Endothelial cell of umbilical vein (primary cell): ENCODE measurements around the gene CNTNAP2. TPM values are rescaled to one million over a fixed set of nuclear protein-coding genes. Genes with fewer than 3 reads are reported as not detected.

ENCODE experiments used
- BruUV-seq: library from RNA; stranded (reverse); fragments of 400-500 nt; replicated peaks from 2 replicates; lab custom pipeline; 2021; lab: Mats Ljungman, UMichigan
- CTCF ChIA-PET: fragments of 300-600, 350-600 bp; sonication (Branson Sonifier 250); formaldehyde crosslinking; loops from one replicate; lab custom pipeline; 2021; ENCODE audit warnings: antibody characterized with exemption, inconsistent platforms; lab: Charles Lee
- POLR2A ChIA-PET: fragments of 300-600, 350-600 bp; sonication (Branson Sonifier 250); formaldehyde crosslinking; loops from one replicate; lab custom pipeline; 2021; ENCODE audit warnings: antibody characterized with exemption, inconsistent platforms; lab: Charles Lee
- DNase-seq: peaks from one replicate; pipeline ENCODE4 v3.0.0-alpha.2; 2011; ENCODE audit warnings: low read depth, low spot score
- FAIRE-seq: peaks from 2 replicates; lab custom pipeline; 2011; peaks lifted over from hg19 to GRCh38; lab: Jason Lieb, UNC
- H2AFZ ChIP-seq: 2 replicates; pipeline ENCODE4 v1.6.0; 2012; ENCODE audit warnings: low read depth, low read length, control low read depth, inconsistent platforms
- H3K27ac ChIP-seq: 2 replicates; pipeline ENCODE4 v1.5.1; 2011; ENCODE audit warnings: low read depth, mild to moderate bottlenecking, control low read depth, low read length, moderate library complexity; ENCODE audit not compliant: insufficient read depth
- H3K27me3 ChIP-seq, 2 experiments: 2 replicates each; pipeline versions ENCODE4 v1.6.0 to v1.6.1; 2011; ENCODE audit warnings: low read length in 2 of 2, mixed read lengths in 1 of 2; ENCODE audit not compliant: control insufficient read depth in 2 of 2, insufficient read depth in 2 of 2
- H3K36me3 ChIP-seq, 2 experiments: 2 replicates in 1 of 2; 3 replicates in 1 of 2; pipeline ENCODE4 v1.5.1; 2011; ENCODE audit warnings: low read length in 2 of 2, mild to moderate bottlenecking in 1 of 2, moderate library complexity in 1 of 2; ENCODE audit not compliant: control insufficient read depth in 2 of 2, insufficient read depth in 2 of 2; ENCODE audit errors: extremely low read depth in 1 of 2
- H3K4me1 ChIP-seq: 3 replicates; pipeline ENCODE4 v1.5.1; 2011; ENCODE audit warnings: mild to moderate bottlenecking, low read length; ENCODE audit not compliant: control insufficient read depth, insufficient read depth; ENCODE audit errors: extremely low read depth
- H3K4me2 ChIP-seq: 2 replicates; pipeline ENCODE4 v1.6.1; 2011; ENCODE audit warnings: low read length, control low read depth, mixed read lengths; ENCODE audit not compliant: insufficient read depth
- H3K4me3 ChIP-seq, 3 experiments: fragments of 200-600 bp in 1 of 3; sonication (generic), shearing (Covaris generic) in 1 of 3; replicated peaks in 1 of 3; 2 replicates each; pipeline ENCODE4 v1.5.1; 2011 to 2016; ENCODE audit warnings: control low read depth in 3 of 3, low read length in 3 of 3, mild to moderate bottlenecking in 2 of 3, inconsistent platforms in 1 of 3, low read depth in 1 of 3, moderate library complexity in 1 of 3; ENCODE audit not compliant: insufficient read depth in 1 of 3
- H3K79me2 ChIP-seq: 2 replicates; pipeline ENCODE4 v1.6.0; 2012; ENCODE audit warnings: low read length, inconsistent platforms; ENCODE audit not compliant: control insufficient read depth, insufficient read depth
- H3K9ac ChIP-seq: replicated peaks from 2 replicates; pipeline ENCODE3; 2011; ENCODE audit warnings: low read length, control low read depth; ENCODE audit not compliant: insufficient read depth; ENCODE audit errors: extremely low read depth
- H3K9me1 ChIP-seq: replicated peaks from 3 replicates; pipeline ENCODE4 v1.6.0; 2011; ENCODE audit warnings: mild to moderate bottlenecking, low read length; ENCODE audit not compliant: control insufficient read depth, insufficient read depth; ENCODE audit errors: extremely low read depth
- H3K9me3 ChIP-seq: replicated peaks from 2 replicates; pipeline ENCODE4 v1.5.1; 2012; ENCODE audit warnings: low read length, inconsistent platforms; ENCODE audit not compliant: control insufficient read depth, insufficient read depth
- H4K20me1 ChIP-seq: replicated peaks from 2 replicates; pipeline ENCODE3; 2011; ENCODE audit warnings: mild to moderate bottlenecking, low read length; ENCODE audit not compliant: control insufficient read depth, insufficient read depth; ENCODE audit errors: extremely low read depth
- EZH2 ChIP-seq: IDR thresholded peaks from 2 replicates; pipeline ENCODE4 v1.6.1; 2012; ENCODE audit warnings: borderline replicate concordance, low read depth, mild to moderate bottlenecking, moderate library complexity, low read length, inconsistent platforms; ENCODE audit not compliant: severe bottlenecking
- FOS ChIP-seq: IDR thresholded peaks from 2 replicates; pipeline ENCODE4 v1.6.1; 2011; ENCODE audit warnings: mild to moderate bottlenecking, low read length, moderate library complexity, borderline replicate concordance; ENCODE audit not compliant: insufficient read depth
- GATA2 ChIP-seq: IDR thresholded peaks from 2 replicates; pipeline ENCODE4 v1.7.0; 2011; ENCODE audit warnings: low read depth, mild to moderate bottlenecking, moderate library complexity, mixed read lengths, low read length; ENCODE audit not compliant: insufficient read length, insufficient read depth
- JUN ChIP-seq: IDR thresholded peaks from 2 replicates; pipeline ENCODE4 v1.6.1; 2011; ENCODE audit warnings: borderline replicate concordance, low read depth; ENCODE audit not compliant: insufficient read length, insufficient read depth
- MYC ChIP-seq: IDR thresholded peaks from one replicate; pipeline ENCODE4 v1.6.1; 2011; ENCODE audit warnings: mild to moderate bottlenecking, low read depth, low read length
- POLR2A ChIP-seq: IDR thresholded peaks from 2 replicates; pipeline ENCODE4 v1.6.1; 2012; ENCODE audit warnings: low read depth, mild to moderate bottlenecking, control low read depth, low read length
- POLR2AphosphoS5 ChIP-seq: IDR thresholded peaks from 2 replicates; pipeline ENCODE4 v1.6.1; 2012; ENCODE audit warnings: low read depth, mild to moderate bottlenecking, control low read depth, low read length, moderate library complexity; ENCODE audit not compliant: insufficient read depth
- dilution Hi-C: fragments of 300-500 bp; cut with MboI; formaldehyde crosslinking; loops from one replicate; pipeline ENCODE4 v1.15.0; 2019; ENCODE audit warnings: low sequenced_read_pairs; ENCODE audit not compliant: extremely low pct_ligation_motif_present
- intact Hi-C: fragments of 100-400 bp; cut with micrococcal nuclease; formaldehyde crosslinking; loops from one replicate; pipeline ENCODE4 v1.10.0; 2022
- polyA plus RNA-seq, 4 experiments: library from polyadenylated mRNA; depleted of rRNA in 3 of 4; stranded (reverse) in 3 of 4; unstranded in 1 of 4; fragments of >200 nt; gene quantifications; 2 replicates each; pipeline versions ENCODE4 v1.2.1 to v1.2.3, GENCODE V29; 2011 to 2012; ENCODE audit warnings: missing spikeins in 1 of 4
- total RNA-seq: library from RNA; stranded (reverse); gene quantifications from 2 replicates; pipeline ENCODE4 v1.2.3, GENCODE V29; 2021
- TF ChIP-seq, protein P1 (sequence below), 2 donors: IDR thresholded peaks; 1 replicate in 1 of 2; 2 replicates in 1 of 2; pipeline ENCODE4 v1.5.1; 2011; ENCODE audit warnings: low read length in 2 of 2, mild to moderate bottlenecking in 2 of 2, moderate library complexity in 2 of 2, control low read depth in 1 of 2, inconsistent platforms in 1 of 2, low read depth in 1 of 2; ENCODE audit not compliant: insufficient read depth in 1 of 2; ENCODE audit errors: extremely low read depth in 1 of 2
- TF ChIP-seq, protein P2 (sequence below): IDR thresholded peaks from 2 replicates; pipeline ENCODE4 v1.6.1; 2011; ENCODE audit not compliant: insufficient read depth, insufficient read length

CNTNAP2 gene
- total and polyA plus RNA-seq, 2 donors (not counting 3 experiments of a cell fraction or from before 2014, with no cell fraction given), result not detected

DNA sequence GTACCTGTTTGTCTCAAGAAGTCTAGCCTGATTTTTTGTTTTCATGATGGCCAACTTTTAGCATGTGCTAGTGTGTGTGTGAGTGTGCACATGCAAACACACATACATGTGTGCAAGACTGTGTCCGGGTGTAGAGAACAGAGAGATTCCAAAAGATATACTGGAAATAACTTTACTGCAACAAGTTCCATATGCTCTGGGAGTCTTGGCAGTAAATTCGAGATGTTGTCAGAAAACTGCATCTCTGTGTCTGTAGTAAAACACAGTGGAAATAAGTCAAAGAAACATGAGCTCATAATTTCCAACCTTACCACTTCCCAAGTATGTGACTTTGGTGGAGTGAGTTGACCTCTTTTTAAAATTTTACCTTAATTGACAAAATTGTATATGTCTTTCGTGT is 1523.2 kb downstream of the CNTNAP2 start:
- Histone ChIP-seq H3K9ac (no peak overlapping the region), H3K79me2 (no peaks in the 10 kb centered on the region), H3K36me3 (no peaks in the 10 kb centered on the region), H3K4me3 (no peak overlapping the region), H3K4me2 (no peak overlapping the region), H3K9me3 (peaks cover 2% of the 10 kb centered on the region), H4K20me1 (no peaks in the 10 kb centered on the region), H3K4me1 (no peaks in the 10 kb centered on the region), H3K27me3 (no peaks in the 10 kb centered on the region), H3K9me1 (no peaks in the 10 kb centered on the region), H2AFZ (no peak overlapping the region), H3K27ac (no peak overlapping the region)
- intact Hi-C loops, result no loop called here
- ChIA-PET CTCF (no interaction called here), POLR2A (no interaction called here)
- FAIRE-seq, result no peak
- no TSS peak for BruUV-seq
- no peak for TF ChIP-seq POLR2A
- no peak for TF ChIP-seq JUN
- TF ChIP-seq, protein P1, sequence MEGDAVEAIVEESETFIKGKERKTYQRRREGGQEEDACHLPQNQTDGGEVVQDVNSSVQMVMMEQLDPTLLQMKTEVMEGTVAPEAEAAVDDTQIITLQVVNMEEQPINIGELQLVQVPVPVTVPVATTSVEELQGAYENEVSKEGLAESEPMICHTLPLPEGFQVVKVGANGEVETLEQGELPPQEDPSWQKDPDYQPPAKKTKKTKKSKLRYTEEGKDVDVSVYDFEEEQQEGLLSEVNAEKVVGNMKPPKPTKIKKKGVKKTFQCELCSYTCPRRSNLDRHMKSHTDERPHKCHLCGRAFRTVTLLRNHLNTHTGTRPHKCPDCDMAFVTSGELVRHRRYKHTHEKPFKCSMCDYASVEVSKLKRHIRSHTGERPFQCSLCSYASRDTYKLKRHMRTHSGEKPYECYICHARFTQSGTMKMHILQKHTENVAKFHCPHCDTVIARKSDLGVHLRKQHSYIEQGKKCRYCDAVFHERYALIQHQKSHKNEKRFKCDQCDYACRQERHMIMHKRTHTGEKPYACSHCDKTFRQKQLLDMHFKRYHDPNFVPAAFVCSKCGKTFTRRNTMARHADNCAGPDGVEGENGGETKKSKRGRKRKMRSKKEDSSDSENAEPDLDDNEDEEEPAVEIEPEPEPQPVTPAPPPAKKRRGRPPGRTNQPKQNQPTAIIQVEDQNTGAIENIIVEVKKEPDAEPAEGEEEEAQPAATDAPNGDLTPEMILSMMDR (IDR thresholded peaks at IDR 0.05; ENCODE audit: extremely low read depth in 1 of 2, insufficient read depth in 1 of 2, low read depth in 1 of 2, low read length in 2 of 2), result no peak
- no peak for TF ChIP-seq POLR2AphosphoS5
- no peak for TF ChIP-seq FOS
- TF ChIP-seq, protein P2, sequence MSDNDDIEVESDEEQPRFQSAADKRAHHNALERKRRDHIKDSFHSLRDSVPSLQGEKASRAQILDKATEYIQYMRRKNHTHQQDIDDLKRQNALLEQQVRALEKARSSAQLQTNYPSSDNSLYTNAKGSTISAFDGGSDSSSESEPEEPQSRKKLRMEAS, result no peak
- no peak for TF ChIP-seq GATA2
- no peak for TF ChIP-seq EZH2
- no peak for TF ChIP-seq MYC
- no peak for DNase-seq
- dilution Hi-C loops, result no loop called here
